Thoracic aorta (tissue), 2 donors: ENCODE data around the gene HCST. TPM values are rescaled to one million over a fixed set of nuclear protein-coding genes. Genes with fewer than 3 reads are reported as not detected.

Source experiments
- ATAC-seq: fragments of 150-250 bp; one replicate; pipeline ENCODE4 v1.8.0; 2017; ENCODE audit warnings: low read depth; ENCODE audit not compliant: insufficient number of reproducible peaks, low FRiP score
- DNase-seq: peaks from one replicate; pipeline ENCODE4 v3.0.0-alpha.2; 2020; ENCODE audit warnings: low spot score
- H3K27ac ChIP-seq, 2 donors: fragments of 200-600 bp; sonication (generic); 1 replicate in 1 of 2; 2 replicates in 1 of 2; pipeline ENCODE4 v1.5.1; 2016; ENCODE audit warnings: mild to moderate bottlenecking in 2 of 2, moderate library complexity in 2 of 2
- H3K27me3 ChIP-seq: fragments of 200-600 bp; sonication (generic); replicated peaks from 2 replicates; pipeline ENCODE4 v1.6.0; 2016; ENCODE audit warnings: mild to moderate bottlenecking; ENCODE audit not compliant: insufficient read depth
- H3K36me3 ChIP-seq: fragments of 200-600 bp; sonication (generic); one replicate; pipeline ENCODE4 v1.5.1; 2016
- H3K4me1 ChIP-seq, 2 donors: fragments of 200-600 bp; sonication (generic); 1 replicate in 1 of 2; 2 replicates in 1 of 2; pipeline versions ENCODE4 v1.5.1 to v1.6.0; 2016; ENCODE audit warnings: low read depth in 2 of 2, mild to moderate bottlenecking in 1 of 2; ENCODE audit not compliant: control insufficient read depth in 1 of 2
- H3K4me3 ChIP-seq: fragments of 200-600 bp; sonication (generic); 2 replicates; pipeline ENCODE4 v1.5.1; 2016; ENCODE audit warnings: mild to moderate bottlenecking
- H3K9me3 ChIP-seq: fragments of 200-600 bp; sonication (generic); 2 replicates; pipeline ENCODE4 v1.5.1; 2016
- total RNA-seq, 2 donors: library from RNA; depleted of rRNA; stranded (reverse); fragments of >200 nt; gene quantifications; one replicate each; pipeline versions ENCODE4 v1.1.0 to v1.2.3, GENCODE V29; 2016
- TF ChIP-seq, protein P1 (sequence below): fragments of 200-600 bp; sonication (generic); IDR thresholded peaks from one replicate; pipeline ENCODE4 v1.5.1; 2019; ENCODE audit warnings: antibody characterized with exemption

The HCST gene
- total RNA-seq, 2 donors from 2014 or later: 4.5 to 13.2 TPM

GRCh38 chr19:35870798-35871197 lies 31.5 kb upstream of the HCST start:
- H3K9me3 ChIP-seq: no peaks in the 10 kb centered on the region
- H3K27me3 ChIP-seq: no peaks in the 10 kb centered on the region
- no peak overlapping the region for H3K27ac ChIP-seq
- no peak for DNase-seq
- H3K4me1 ChIP-seq: peaks cover 17 to 20% of the 10 kb centered on the region in 2 donors
- H3K36me3 ChIP-seq: no peaks in the 10 kb centered on the region
- no peak overlapping the region for H3K4me3 ChIP-seq
- TF ChIP-seq, protein P1, sequence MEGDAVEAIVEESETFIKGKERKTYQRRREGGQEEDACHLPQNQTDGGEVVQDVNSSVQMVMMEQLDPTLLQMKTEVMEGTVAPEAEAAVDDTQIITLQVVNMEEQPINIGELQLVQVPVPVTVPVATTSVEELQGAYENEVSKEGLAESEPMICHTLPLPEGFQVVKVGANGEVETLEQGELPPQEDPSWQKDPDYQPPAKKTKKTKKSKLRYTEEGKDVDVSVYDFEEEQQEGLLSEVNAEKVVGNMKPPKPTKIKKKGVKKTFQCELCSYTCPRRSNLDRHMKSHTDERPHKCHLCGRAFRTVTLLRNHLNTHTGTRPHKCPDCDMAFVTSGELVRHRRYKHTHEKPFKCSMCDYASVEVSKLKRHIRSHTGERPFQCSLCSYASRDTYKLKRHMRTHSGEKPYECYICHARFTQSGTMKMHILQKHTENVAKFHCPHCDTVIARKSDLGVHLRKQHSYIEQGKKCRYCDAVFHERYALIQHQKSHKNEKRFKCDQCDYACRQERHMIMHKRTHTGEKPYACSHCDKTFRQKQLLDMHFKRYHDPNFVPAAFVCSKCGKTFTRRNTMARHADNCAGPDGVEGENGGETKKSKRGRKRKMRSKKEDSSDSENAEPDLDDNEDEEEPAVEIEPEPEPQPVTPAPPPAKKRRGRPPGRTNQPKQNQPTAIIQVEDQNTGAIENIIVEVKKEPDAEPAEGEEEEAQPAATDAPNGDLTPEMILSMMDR: no peak
- ATAC-seq: no peak

GRCh38 chr19:35871611-35872010 lies 30.7 kb upstream of the HCST start:
- TF ChIP-seq, protein P1: no peak
- Histone ChIP-seq H3K36me3 (no peaks in the 10 kb centered on the region), H3K27me3 (no peaks in the 10 kb centered on the region), H3K4me3 (no peak overlapping the region), H3K4me1 (peaks cover 17 to 20% of the 10 kb centered on the region in 2 donors), H3K9me3 (no peaks in the 10 kb centered on the region), H3K27ac (no peak overlapping the region)
- ATAC-seq (no peak), DNase-seq (no peak)

DNA sequence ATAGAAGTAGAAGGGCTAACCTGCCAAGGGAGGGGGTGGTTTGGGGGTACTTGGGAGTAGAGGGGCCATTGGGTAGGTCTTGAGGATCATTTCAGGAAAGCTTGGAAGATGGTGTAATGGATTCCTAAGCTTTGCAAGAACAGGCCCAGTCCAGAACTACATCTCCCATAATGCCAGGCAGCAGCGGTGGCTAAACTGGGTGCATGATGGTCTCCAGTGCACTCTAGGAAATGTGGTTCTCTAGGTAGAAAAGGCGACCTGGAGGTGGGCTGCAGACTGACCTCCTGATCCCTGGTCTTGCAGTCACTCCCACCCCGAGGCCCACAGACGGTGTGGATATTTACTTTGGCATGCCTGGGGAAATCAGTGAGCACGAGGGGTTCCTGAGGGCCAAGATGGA lies 30.1 kb upstream of the HCST start:
- TF ChIP-seq, protein P1: no peak
- ATAC-seq: no peak
- H3K27ac ChIP-seq: no peak overlapping the region
- H3K4me1 ChIP-seq: peaks cover 17 to 20% of the 10 kb centered on the region in 2 donors
- H3K36me3 ChIP-seq: no peaks in the 10 kb centered on the region
- H3K9me3 ChIP-seq: no peaks in the 10 kb centered on the region
- H3K27me3 ChIP-seq: no peaks in the 10 kb centered on the region
- no peak for DNase-seq
- no peak overlapping the region for H3K4me3 ChIP-seq

GRCh38 chr19:35874392-35874930 lies 27.9 kb upstream of the HCST start:
- H3K4me1 ChIP-seq: peaks cover 9 to 11% of the 10 kb centered on the region in 2 donors
- TF ChIP-seq, protein P1: no peak
- no peaks in the 10 kb centered on the region for H3K27me3 ChIP-seq

DNA sequence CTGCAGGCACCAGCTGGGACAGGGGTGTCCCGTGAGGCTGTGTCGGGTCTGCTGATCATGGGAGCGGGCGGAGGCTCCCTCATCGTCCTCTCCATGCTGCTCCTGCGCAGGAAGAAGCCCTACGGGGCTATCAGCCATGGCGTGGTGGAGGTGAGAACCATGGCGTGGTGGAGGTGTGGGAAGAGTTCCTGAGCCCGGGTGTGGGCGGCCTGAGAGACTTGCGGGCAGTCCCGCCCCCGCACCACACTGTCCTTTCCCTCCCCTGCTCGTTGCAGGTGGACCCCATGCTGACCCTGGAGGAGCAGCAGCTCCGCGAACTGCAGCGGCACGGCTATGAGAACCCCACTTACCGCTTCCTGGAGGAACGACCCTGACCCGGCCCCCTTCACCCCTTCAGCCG lies 23.3 kb upstream of the HCST start:
- DNase-seq: no peak
- H3K27ac ChIP-seq: no peak overlapping the region
- no peak overlapping the region for H3K4me3 ChIP-seq
- TF ChIP-seq, protein P1: no peak
- H3K4me1 ChIP-seq: no peaks in the 10 kb centered on the region
- H3K9me3 ChIP-seq: no peaks in the 10 kb centered on the region
- H3K36me3 ChIP-seq: no peaks in the 10 kb centered on the region
- no peak for ATAC-seq
- no peaks in the 10 kb centered on the region for H3K27me3 ChIP-seq

More at GRCh38 chr19:35874392-35874930, 27.9 kb upstream of the HCST start:
- no peak for DNase-seq
- no peak for ATAC-seq
- no peaks in the 10 kb centered on the region for H3K9me3 ChIP-seq
- H3K27ac ChIP-seq: no peak overlapping the region
- H3K4me3 ChIP-seq: no peak overlapping the region
- H3K36me3 ChIP-seq: no peaks in the 10 kb centered on the region
